HG02610 (cell line): Measurements from ENCODE around the gene TPRG1L.

Experiments used
- ATAC-seq: cut with Tn5 transposase; IDR thresholded peaks from one replicate; pipeline ENCODE4 v1.9.1; 2021; ENCODE audit warnings: mild to moderate bottlenecking, moderate library complexity; ENCODE audit not compliant: unreplicated experiment

Gene TPRG1L

DNA sequence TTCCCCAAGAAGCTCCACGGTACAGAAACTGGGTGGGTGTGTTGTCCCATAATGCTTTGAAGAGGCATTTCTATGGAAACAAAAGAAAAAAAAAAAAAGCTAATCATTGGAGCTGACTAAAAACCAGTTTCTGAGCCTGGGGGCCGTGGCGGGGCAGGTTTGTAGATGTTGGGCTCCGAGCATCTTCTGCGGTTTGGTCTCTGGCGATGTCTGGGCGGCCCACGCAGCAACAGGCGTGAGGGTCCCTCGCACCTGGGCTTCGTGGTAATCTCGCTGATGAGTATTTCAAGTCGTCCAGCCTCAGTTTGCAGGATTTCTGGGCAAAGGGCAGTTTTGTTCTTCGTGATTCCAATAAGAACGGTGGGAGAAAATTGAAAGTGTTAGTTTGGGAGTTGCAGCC is 34.3 kb downstream of the TPRG1L start:
- ATAC-seq = no peak

DNA sequence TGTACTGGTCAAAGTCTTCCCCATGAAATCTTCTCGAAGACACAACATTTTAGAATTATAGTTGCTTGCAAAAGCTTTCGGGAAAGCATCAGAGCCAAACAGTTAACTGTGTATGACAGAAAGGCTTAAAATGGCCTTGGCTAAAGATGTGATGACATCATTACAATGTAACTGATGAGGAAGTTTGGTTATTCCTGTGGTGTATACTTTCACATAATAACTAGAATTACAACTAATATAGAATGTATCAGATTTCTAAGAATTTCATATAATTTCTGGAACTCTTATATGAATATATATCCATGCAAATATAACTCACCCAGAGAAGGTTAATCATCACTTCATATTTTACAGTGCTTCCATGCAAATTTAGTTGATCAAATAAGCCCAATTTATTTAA is 35.9 kb downstream of the TPRG1L start:
- ATAC-seq = no peak

DNA sequence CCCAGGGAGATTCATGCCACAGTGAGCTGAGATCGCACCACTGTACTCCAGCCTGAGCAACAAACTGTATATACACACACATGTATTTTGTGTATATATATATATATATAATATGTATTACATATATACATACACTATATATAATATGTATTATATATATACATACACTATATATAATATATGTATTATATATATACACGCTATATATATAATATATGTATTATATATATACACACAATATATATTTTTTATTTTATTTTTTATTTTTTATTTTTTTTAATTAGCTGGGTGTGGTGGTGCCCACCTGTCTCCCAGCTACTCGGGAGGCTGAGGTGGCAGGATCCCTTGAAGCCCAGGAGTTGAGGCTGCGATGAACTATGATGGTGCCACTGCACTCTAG is 36.8 kb downstream of the TPRG1L start:
- ATAC-seq = no peak

DNA sequence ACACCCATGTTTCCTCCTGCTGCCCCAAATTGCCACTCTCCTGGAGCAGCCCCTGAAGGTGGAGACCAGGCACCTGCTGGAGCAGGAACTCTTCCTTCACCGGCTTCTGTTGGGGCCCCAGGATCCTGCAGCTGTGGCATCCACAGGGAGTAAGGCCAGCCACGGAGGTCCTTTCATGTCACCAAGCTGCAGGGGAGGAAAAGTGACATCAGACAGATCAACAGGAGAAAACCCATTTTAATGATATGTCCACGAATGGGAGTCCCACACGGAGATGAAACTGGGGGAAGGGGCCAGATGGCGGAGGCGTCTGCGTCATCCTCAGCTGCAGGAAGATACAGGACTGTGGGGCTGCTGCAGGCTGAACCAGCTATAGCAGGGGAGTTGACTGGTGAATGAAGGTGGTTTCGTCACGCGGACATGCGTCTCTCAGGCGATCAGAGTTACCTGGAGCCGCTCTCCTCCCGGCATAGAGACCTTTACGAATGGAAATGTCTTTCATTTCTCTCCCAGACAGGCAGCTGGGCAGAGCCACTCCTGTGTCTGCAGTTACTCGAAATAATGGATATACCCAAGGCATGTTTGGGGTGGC is 37.4 kb downstream of the TPRG1L start:
- no peak for ATAC-seq

DNA sequence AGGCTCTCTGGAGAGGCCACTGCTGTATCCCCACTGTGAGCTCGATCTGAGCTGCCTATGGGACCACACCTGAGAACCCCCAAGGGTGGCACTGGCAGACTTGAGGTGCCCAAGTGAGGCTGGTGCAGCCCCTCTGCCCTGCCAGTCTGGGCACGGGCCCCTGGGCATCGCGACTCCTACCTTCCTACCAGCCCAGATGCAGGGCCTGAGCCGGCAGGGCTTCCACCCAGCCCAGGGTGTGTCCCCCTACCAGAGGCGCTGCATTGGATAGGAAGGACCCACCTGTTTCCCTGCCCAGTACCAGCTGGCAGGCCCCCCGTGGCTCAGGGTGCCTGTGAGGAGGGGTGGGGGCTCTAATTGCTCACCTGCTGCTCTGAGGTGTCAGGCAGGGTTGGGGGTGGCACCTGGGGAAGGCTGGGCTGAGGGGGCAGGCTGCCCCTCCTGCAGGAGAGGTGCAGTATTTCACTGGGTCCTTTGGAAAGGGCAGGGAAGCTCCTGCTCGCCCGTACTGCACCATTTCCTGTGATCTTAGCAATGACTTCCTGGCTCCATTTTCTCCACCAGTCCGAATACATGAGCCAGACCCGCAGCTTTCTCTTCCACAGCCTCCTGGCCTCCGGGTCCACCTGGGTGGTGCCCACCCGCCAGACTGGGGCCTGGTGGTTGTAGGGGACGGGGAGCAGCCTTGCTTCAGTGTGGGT is 39.3 kb downstream of the TPRG1L start:
- no peak for ATAC-seq

- ATAC-seq = no peak
Observed at GRCh38 chr1:3664700-3665375, 40.0 kb downstream of the TPRG1L start.

DNA sequence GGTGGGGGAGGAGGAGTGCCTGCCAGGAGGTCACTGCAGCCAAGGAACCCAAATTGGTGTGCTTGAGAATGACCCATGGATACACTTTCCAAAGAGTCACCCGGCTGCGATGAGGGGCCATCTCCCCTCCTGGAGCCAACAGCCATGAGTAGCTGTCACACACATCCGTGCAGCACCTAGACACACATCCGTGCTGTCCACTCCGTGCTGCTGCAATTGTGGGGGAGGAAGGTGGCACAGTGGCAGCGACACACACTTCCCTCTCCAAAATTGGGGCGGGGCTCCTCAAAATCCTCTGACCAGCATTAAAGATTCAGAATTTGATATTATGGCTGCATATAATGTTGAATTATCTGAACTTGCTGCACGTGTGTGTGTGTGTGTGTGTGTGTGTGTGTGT is 43.3 kb downstream of the TPRG1L start:
- ATAC-seq = no peak

DNA sequence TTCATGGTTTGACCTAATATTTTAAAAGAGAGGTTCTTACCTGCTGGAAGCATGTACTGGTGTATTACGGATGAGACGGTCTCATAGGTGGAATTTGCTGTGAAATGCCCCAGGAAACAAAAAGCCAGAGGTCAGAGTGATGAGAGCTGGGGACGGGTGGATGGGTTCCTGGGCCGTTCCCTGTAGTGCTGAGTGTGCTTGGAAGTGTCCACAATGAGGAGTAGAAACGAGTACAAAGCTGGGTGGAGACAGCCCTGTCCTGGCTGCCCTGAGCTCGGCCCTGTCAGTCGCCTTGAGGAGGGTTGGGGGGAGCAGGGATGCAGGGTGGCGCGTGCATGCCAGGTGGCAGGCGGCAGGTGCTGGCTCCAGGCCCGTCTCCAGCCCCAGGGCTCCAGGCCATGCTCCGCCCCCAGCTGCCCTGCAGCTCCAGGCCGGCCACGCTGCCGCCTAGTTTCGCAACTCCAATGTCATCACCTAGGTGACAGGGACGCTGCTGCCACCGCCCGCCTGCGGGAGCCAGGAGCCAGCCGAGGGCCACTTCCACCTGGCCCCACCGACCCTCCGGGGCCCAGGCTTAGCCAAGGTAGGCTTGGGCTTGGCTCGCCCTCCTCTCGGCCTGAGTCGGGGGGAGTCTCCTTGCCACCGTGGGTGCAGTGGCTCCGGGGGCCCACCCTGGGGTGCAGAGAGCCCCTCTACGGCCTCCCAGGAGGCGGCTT is 43.9 kb downstream of the TPRG1L start:
- ATAC-seq = no peak

GRCh38 chr1:3669421-3669821 is 44.6 kb downstream of the TPRG1L start:
- no peak for ATAC-seq

DNA sequence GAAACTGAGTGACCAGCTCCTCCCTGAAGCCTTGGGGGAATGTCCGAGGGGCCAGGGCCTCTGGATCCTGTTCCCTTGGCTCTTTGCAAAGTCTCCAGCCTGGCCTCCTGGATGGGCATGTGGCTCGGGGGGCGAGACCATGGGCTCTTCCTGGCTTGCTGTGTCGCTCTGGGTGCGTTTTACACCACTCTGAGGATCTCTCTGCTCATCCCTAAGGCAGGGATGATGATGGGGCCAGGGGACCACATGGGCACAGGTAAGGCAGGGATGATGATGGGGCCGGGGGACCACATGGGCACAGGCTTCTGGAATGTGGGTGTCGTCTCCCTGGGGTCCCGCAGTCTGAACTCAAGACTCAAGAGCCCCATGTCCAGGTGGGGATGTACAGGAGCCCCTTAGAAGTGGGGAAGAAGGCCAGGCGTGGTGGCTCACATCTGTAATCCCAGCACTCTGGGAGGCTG is 45.2 kb downstream of the TPRG1L start:
- no peak for ATAC-seq

DNA sequence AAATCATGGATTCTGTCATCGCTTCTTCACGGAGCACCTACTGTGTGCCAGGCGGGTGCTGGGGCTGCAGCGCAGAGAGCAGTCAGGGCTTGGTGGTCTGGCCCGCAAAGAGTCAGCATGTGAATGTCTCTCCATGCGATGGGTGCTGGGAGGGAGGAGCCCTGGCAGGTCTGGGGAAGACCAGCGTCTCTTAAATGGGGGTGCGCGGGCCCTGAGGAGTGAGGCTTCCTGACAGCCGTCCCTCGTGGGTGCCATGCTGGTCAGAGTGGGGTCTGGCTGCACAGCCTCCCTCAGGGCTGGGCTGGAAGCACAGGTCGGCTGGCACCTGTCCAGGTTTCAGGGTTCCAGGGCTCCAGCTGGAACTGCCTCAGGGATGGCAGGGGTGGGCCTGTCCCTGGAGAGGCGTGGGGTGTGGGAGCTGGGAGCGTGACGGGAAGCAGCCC is 46.0 kb downstream of the TPRG1L start:
- ATAC-seq = no peak

GRCh38 chr1:3671371-3672180 is 46.8 kb downstream of the TPRG1L start:
- no peak for ATAC-seq

DNA sequence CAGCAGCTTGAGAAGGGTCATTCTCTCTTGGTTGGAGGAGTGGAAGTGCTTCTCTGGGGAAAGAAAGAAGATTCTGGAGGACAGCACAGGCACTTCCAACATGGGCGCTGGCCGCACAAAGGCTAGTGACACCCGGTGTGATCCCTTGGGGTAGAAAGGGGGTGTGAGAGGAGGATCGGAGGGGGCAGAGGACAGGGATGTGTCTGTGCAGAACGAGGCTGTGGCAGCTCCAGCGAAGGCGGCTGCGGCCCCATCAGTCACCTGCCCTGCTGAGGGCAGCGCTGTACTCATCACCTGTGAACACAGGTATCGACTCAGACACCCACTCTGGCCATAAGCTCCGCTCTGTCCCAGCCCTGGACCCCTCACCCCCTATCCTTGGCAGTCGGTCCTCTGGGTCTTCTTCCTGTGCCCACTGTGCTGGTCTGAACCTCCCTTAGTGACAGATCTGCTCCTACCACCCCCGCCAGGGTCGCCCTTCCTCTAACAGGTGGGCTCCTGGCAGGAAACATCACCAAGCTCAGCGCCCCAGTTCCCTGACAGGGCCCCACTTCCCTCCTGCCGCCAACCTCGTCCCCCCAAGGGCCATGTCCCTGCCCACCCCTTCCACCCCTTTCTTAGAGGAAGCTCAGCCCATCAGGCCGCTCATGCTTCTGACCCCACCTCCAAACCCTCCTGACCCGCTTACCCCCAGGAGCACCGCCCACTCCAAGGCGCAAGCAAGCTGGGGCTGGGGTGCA is 47.6 kb downstream of the TPRG1L start:
- no peak for ATAC-seq

DNA sequence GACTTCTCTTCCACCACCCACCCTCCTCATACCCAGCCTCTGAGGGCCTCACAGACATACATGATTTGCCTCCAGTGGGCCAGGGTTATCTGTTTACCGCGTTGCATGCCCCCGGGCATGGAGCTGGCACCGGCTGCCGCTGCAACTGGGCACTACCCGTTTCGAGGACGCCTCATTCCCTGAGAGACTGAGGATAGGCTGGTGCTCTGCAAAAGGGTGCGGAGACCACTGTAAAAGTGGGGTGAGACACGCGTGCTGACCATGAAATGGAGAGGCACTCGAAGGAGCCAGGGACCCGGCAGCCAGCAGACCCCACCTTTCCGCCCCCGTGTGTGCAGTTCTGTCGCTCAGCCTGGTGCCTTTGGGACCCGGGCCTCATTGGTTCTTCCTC is 48.2 kb downstream of the TPRG1L start:
- ATAC-seq = no peak

DNA sequence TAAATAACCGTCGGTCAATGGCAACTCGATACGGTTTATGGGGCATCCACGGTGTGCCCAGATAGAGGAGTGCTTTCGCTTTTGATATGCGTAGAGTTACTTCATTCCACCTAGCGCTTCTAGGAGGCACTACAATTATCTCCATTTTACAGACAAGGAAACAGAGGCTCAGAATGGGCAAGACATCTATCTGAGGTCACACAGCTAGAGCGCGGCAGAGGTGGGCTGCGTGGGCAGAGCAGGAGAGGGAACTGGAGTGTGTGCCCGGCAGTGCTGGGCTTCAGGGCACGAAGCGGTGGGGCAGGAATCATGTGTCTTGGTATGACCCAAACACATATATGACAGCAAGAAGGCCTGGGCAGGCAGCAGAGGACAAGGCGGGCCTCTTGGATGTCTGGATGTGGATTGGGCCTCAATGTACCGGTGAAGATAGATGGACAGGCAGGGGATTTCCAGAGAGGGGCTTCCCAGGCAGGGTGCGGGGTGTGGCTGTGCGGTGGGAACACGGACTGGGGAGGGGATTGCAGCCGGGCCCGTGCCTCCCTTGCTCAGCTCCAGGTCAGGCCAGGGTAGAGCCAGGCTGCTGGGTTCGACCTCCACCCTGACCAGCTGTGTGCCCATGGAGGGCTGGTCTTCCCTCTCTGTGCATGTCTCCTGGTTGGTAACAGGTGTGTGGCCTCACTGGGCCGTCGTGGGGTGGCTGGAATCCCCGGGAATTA is 48.7 kb downstream of the TPRG1L start:
- no peak for ATAC-seq

- ATAC-seq = no peak
Observed at GRCh38 chr1:3674100-3675094, 49.6 kb downstream of the TPRG1L start.

- no peak for ATAC-seq
Observed at GRCh38 chr1:3675436-3675835, 50.6 kb downstream of the TPRG1L start.
